HepG2 (cell line): ENCODE data around the gene LENG1. TPM values are rescaled to one million over a fixed set of nuclear protein-coding genes. Genes with fewer than 3 reads are reported as not detected.
A peak's percentile ranks its signal among the peaks of the same experiment; 100 is the strongest.

Experiments
- ATF7-NPFF ChIP-seq: sonication (generic); formaldehyde crosslinking; IDR thresholded peaks from 2 replicates; pipeline ENCODE4 v1.8.1; 2023; ENCODE audit warnings: mild to moderate bottlenecking, low read depth, missing genetic modification reagents, moderate library complexity
- DPF2 ChIP-seq: sonication (generic); formaldehyde crosslinking; IDR thresholded peaks from 2 replicates; pipeline ENCODE4 v1.4.0; 2020; ENCODE audit warnings: mild to moderate bottlenecking, low read depth, missing genetic modification reagents, borderline replicate concordance
- GPN1 ChIP-seq: sonication (generic); formaldehyde crosslinking; IDR thresholded peaks from 2 replicates; pipeline ENCODE4 v1.5.1; 2020; ENCODE audit warnings: missing genetic modification reagents, borderline replicate concordance
- HCFC1 ChIP-seq: fragments of 150-350 bp; IDR thresholded peaks from 2 replicates; pipeline ENCODE4 v1.6.1; 2014; ENCODE audit warnings: low read depth, low read length
- HOXA5 ChIP-seq: sonication (generic); formaldehyde crosslinking; IDR thresholded peaks from 2 replicates; pipeline ENCODE4 v1.4.0; 2020; ENCODE audit warnings: missing genetic modification reagents
- LBX2 ChIP-seq: sonication (generic); formaldehyde crosslinking; IDR thresholded peaks from 2 replicates; pipeline ENCODE4 v1.5.0; 2020; ENCODE audit warnings: missing genetic modification reagents, mild to moderate bottlenecking, borderline replicate concordance
- RCOR2 ChIP-seq: IDR thresholded peaks from 2 replicates; pipeline ENCODE4 v1.6.1; 2016; ENCODE audit warnings: missing biosample characterization, missing genetic modification reagents
- SP1 ChIP-seq, 2 experiments: fragments of 450-650 bp in 1 of 2; sonication (generic) in 1 of 2; formaldehyde crosslinking in 1 of 2; IDR thresholded peaks; 2 replicates each; pipeline versions ENCODE4 v1.4.0 to v1.6.1; 2016 to 2020; ENCODE audit warnings: missing genetic modification reagents in 1 of 2
- SRSF1 ChIP-seq: fragments of 200-400 bp; formaldehyde crosslinking; optimal IDR thresholded peaks from 2 replicates; pipeline ENCODE3; 2017; ENCODE audit warnings: mild to moderate bottlenecking, low read depth, low read length, moderate library complexity
- STAT6 ChIP-seq: sonication (generic); formaldehyde crosslinking; IDR thresholded peaks from 2 replicates; pipeline ENCODE4 v1.4.0; 2020; ENCODE audit warnings: missing genetic modification reagents, mild to moderate bottlenecking, borderline replicate concordance
- TAF1 ChIP-seq: sonication (generic); formaldehyde crosslinking; IDR thresholded peaks from 2 replicates; pipeline ENCODE4 v1.4.0; 2020; ENCODE audit warnings: missing genetic modification reagents
- THAP11 ChIP-seq: IDR thresholded peaks from 2 replicates; pipeline ENCODE4 v1.6.1; 2016; ENCODE audit warnings: missing biosample characterization, missing genetic modification reagents
- THAP9 ChIP-seq: sonication (generic); formaldehyde crosslinking; IDR thresholded peaks from 2 replicates; pipeline ENCODE4; 2020; ENCODE audit warnings: missing genetic modification reagents, mild to moderate bottlenecking, borderline replicate concordance
- TRIM24 ChIP-seq: sonication (generic); formaldehyde crosslinking; IDR thresholded peaks from 2 replicates; pipeline ENCODE4 v1.8.0; 2022; ENCODE audit warnings: mild to moderate bottlenecking, missing genetic modification reagents
- ZNF235 ChIP-seq: sonication (generic); formaldehyde crosslinking; IDR thresholded peaks from 2 replicates; pipeline ENCODE4 v1.8.1; 2023; ENCODE audit warnings: mild to moderate bottlenecking, missing genetic modification reagents, borderline replicate concordance
- ZNF276 ChIP-seq: sonication (generic); formaldehyde crosslinking; IDR thresholded peaks from 2 replicates; pipeline ENCODE4 v1.4.0; 2020; ENCODE audit warnings: mild to moderate bottlenecking, low read depth, missing genetic modification reagents
- ZNF343 ChIP-seq: sonication (generic); formaldehyde crosslinking; IDR thresholded peaks from 2 replicates; pipeline ENCODE4 v1.4.0; 2020; ENCODE audit warnings: mild to moderate bottlenecking, missing genetic modification reagents
- ZNF746 ChIP-seq: sonication (generic); formaldehyde crosslinking; IDR thresholded peaks from 2 replicates; pipeline ENCODE4 v1.8.0; 2022; ENCODE audit warnings: mild to moderate bottlenecking, missing genetic modification reagents
- ZNF75D ChIP-seq: sonication (generic); formaldehyde crosslinking; IDR thresholded peaks from 2 replicates; pipeline ENCODE4 v1.8.1; 2023; ENCODE audit warnings: missing genetic modification reagents, mild to moderate bottlenecking, borderline replicate concordance
- polyA plus RNA-seq, 8 experiments: library from polyadenylated mRNA; depleted of rRNA in 3 of 8; stranded (reverse) in 7 of 8; unstranded in 1 of 8; fragments of >200 nt; fragmentation: Illumina TruSeq in 4 of 8; extraction: Trizol in 4 of 8; gene quantifications; 2 replicates each; pipeline versions ENCODE4 v1.2.1 to v1.2.3, GENCODE V29; 2011 to 2016; ENCODE audit warnings: low read depth in 4 of 8, missing spikeins in 1 of 8, mixed read lengths in 1 of 8; ENCODE audit not compliant: insufficient read depth in 1 of 8
- total RNA-seq, 5 experiments: library from RNA; depleted of rRNA; stranded (reverse); fragments of >200 nt; fragmentation: Illumina TruSeq; extraction: Trizol; gene quantifications; 2 replicates each; pipeline ENCODE4 v1.2.3, GENCODE V29; 2016; ENCODE audit warnings: low read depth in 1 of 5

Gene LENG1
- total and polyA plus RNA-seq, 2 of the 13 experiments (the other 11 are each of a cell fraction or from before 2014, with no cell fraction given), result 1.8 to 3.8 TPM

DNA sequence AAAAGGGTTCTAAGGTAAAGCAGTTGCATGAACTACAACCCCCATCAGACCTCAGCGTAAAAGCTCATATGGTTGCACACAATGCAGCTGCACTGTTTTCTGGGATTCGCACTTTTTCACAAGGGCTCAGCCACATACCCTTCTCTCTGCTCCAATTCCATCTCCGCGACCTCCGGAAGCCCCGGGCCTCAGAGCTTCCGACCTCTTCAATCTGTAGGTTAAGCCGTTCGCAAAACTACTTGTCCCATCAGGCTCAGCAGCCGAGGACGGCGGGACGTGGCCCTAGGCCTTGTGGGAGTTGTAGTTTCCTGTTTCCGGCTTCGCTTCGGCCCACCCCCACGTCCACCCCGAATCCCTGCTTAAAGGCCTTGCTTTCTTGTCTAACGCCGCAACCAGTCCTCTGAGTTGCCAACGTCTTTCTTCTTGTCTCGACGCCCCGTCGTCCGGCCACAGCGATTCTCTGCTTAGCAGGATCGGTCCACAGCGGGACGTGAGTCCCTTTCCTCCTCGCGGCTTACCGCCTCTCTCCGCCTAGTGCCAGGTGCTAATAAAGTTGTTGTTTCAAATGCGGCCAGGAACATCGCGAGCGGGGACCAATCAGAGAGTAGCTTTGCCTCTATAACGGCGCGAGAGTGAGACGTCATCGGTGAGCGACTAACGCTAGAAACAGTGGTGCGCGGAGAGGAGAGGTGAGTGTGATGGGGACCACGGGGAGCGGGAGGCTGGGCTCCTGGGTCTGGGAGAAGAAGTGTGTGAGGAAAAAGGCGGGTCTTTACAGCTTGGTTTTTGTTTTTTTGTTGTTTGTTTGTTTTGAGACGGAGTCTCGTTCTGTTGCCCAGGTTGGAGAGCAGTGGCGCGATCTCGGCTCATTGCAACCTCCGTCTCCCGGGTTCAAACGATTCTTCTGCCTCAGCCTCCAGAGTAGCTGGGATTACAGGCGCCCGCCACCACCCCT, 44.1 kb downstream of the LENG1 start, which contains the start of the genes PRPF31 and TFPT (continued):
- peak; percentile 92 for TF ChIP-seq HCFC1
- no peak for TF ChIP-seq GPN1 (CRISPR knock-in tag)
- peak; percentile 99 for TF ChIP-seq THAP11 (CRISPR knock-in tag)
- peak; percentile 50 for TF ChIP-seq TAF1 (CRISPR knock-in tag)
- no peak for TF ChIP-seq ZNF235 (CRISPR knock-in tag)
- peak; percentile 61; the same call in 1 of the 2 replicates for TF ChIP-seq ATF7-NPFF (CRISPR knock-in tag)
- peak; percentile 97 for TF ChIP-seq THAP9 (CRISPR knock-in tag)
- TF ChIP-seq RCOR2 (CRISPR knock-in tag), result no peak
- TF ChIP-seq SRSF1, result no peak
- TF ChIP-seq ZNF746, result peak; percentile 87
- 0 out of 2 replicates have a peak, but pooled peaks have one; percentile 85 for TF ChIP-seq ZNF343 (CRISPR knock-in tag)
- TF ChIP-seq HOXA5, result peak; percentile 39
- peak; percentile 93 for TF ChIP-seq STAT6 (CRISPR knock-in tag)
- no peak for TF ChIP-seq LBX2 (CRISPR knock-in tag)
- no peak; the same call in 1 of the 2 replicates for TF ChIP-seq ZNF276 (CRISPR knock-in tag)
- no peak for TF ChIP-seq DPF2
- no peak for TF ChIP-seq SP1 (IDR thresholded peaks at IDR 0.05)
- TF ChIP-seq SP1 (CRISPR knock-in tag; IDR thresholded peaks at IDR 0.05), result peak; percentile 90
- no peak for TF ChIP-seq TRIM24 (CRISPR knock-in tag)
- TF ChIP-seq ZNF75D (CRISPR knock-in tag), result no peak
